ENCODE measurements around the gene MARCHF10. TPM values are rescaled to one million over a fixed set of nuclear protein-coding genes. Genes with fewer than 3 reads are reported as not detected.

MARCHF10 gene
- total and polyA plus RNA-seq, 12 donors = 0.04 TPM; not detected in 11

DNA sequence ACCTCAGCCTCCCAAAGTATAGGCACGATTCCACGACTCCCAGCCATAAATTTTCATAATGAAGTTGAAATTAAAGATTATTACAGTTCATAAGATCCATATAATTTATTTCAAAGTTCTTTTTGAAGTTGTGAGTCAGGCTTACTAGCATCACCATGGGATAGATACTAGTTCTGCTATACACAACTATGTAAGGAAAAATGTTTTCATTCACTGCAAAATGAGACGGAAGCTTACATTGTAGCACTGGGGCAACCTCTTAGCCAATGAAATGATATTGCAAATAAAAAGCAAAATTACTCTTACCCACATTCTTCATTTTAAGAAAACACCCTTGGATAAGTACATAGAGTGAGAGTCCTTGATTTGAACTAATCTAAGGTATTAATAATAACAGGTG, 18.8 kb upstream of the MARCHF10 start:
- WGBS, 2 donors = 94 to 95% methylated on average over 3 of the region's 3 CpGs
- ATAC-seq (no peak), DNase-seq (no peak)
- Histone ChIP-seq H3K4me3 (no peak overlapping the region), H3K36me3 (no peaks in the 10 kb centered on the region), H3K4me1 (peaks cover 0 to 8% (median 0%) of the 10 kb centered on the region in 9 donors), H3K9me3 (no peaks in the 10 kb centered on the region), H3K27ac (no peak overlapping the region), H3K27me3 (peaks cover 0 to 6% (median 0%) of the 10 kb centered on the region in 7 donors)
- TF ChIP-seq CTCF (IDR thresholded peaks at IDR 0.05) = no peak
- intact Hi-C loops (cut with DNase I) = loop anchor here in 1 of 10 donors (10.0 kb wide), 1 partner anchor 138 kb away; the partner anchor contains the start of gene TANC2

DNA sequence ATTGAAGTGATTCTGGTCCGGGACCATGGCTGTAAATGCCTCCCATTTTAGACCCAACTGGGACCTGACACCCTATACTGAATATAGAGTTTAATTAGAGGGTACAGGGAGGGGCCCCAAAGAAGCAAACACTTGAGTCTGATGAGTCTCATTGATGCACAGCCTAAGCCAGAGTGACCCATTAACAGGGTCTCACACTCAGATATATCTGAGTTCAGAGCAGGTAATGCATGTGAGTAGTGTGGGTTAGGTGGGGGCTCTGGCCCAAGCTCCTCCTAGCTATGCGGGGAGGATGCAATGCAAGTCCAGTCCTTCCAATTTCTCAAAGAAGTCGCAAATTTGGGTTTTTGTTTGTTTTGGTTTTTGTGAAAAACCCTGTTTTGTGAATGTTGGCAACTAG, 17.1 kb upstream of the MARCHF10 start:
- Histone ChIP-seq H3K4me1 (peaks cover 0 to 11% (median 4%) of the 10 kb centered on the region in 9 donors), H3K27me3 (peaks cover 0 to 6% (median 0%) of the 10 kb centered on the region in 7 donors), H3K36me3 (no peaks in the 10 kb centered on the region), H3K27ac (no peak overlapping the region), H3K4me3 (no peak overlapping the region), H3K9me3 (no peaks in the 10 kb centered on the region)
- intact Hi-C loops (cut with DNase I) = loop anchor here in 1 of 10 donors (10.0 kb wide), 1 partner anchor 140 kb away; the partner anchor contains the start of gene TANC2
- ATAC-seq = no peak
- DNase-seq = no peak
- WGBS, 2 donors = 94 to 96% methylated on average over 3 of the region's 3 CpGs
- TF ChIP-seq CTCF (IDR thresholded peaks at IDR 0.05) = no peak

- 78 to 80% methylated on average over 7 of the region's 7 CpGs for WGBS, 2 donors
- Histone ChIP-seq H3K4me1 (peaks cover 0 to 18% (median 10%) of the 10 kb centered on the region in 9 donors), H3K9me3 (no peaks in the 10 kb centered on the region), H3K4me3 (no peak overlapping the region), H3K36me3 (no peaks in the 10 kb centered on the region), H3K27ac (no peak overlapping the region), H3K27me3 (peaks cover 0 to 6% (median 0%) of the 10 kb centered on the region in 7 donors)
- TF ChIP-seq CTCF (IDR thresholded peaks at IDR 0.05) = no peak
- no peak for ATAC-seq
- no peak for DNase-seq
- intact Hi-C loops (cut with DNase I) = loop anchor here in 1 of 10 donors (10.0 kb wide), 1 partner anchor 140 kb away; the partner anchor contains the start of gene TANC2
Observed at GRCh38 chr17:62824290-62825131, 16.4 kb upstream of the MARCHF10 start.

GRCh38 chr17:62823111-62823893, 15.2 kb upstream of the MARCHF10 start:
- intact Hi-C loops (cut with DNase I) = loop anchor here in 1 of 10 donors (10.0 kb wide), 1 partner anchor 141 kb away; the partner anchor contains the start of gene TANC2
- no peak for TF ChIP-seq CTCF (IDR thresholded peaks at IDR 0.05)
- Histone ChIP-seq H3K4me1 (peaks cover 0 to 25% (median 15%) of the 10 kb centered on the region in 9 donors), H3K27ac (no peak overlapping the region), H3K36me3 (no peaks in the 10 kb centered on the region), H3K4me3 (no peak overlapping the region), H3K27me3 (no peaks in the 10 kb centered on the region), H3K9me3 (no peaks in the 10 kb centered on the region)
- WGBS, 2 donors = 92 to 94% methylated on average over 8 of the region's 8 CpGs
- ATAC-seq = no peak
- DNase-seq = no peak
